ENCODE measurements around the gene CCL7.

CCL7 gene

GRCh38 chr17:34312080-34312479, 42.1 kb downstream of the CCL7 start:
- TF ChIP-seq PAX5 (IDR thresholded peaks at IDR 0.05; ENCODE audit: insufficient read depth, low read length, severe bottlenecking): no peak
- TF ChIP-seq TAF1 (IDR thresholded peaks at IDR 0.05; ENCODE audit: low read depth, low read length): no peak
- no peak for TF ChIP-seq SPI1 (IDR thresholded peaks at IDR 0.05; ENCODE audit: low read depth, low read length)
- TF ChIP-seq POLR2AphosphoS5 (IDR thresholded peaks at IDR 0.05; ENCODE audit: low read depth, low read length): no peak
- TF ChIP-seq POU2F2 (IDR thresholded peaks at IDR 0.05; ENCODE audit: low read depth, low read length): no peak
- TF ChIP-seq POLR2A (IDR thresholded peaks at IDR 0.05; ENCODE audit: low read depth, low read length): no peak
- FAIRE-seq: no peak
- DNase-seq (ENCODE audit: insufficient read length, low spot score): no peak

GRCh38 chr17:34313164-34313563, 43.1 kb downstream of the CCL7 start:
- TF ChIP-seq POU2F2 (IDR thresholded peaks at IDR 0.05; ENCODE audit: low read depth, low read length) (no peak), POLR2AphosphoS5 (IDR thresholded peaks at IDR 0.05; ENCODE audit: low read depth, low read length) (no peak), TAF1 (IDR thresholded peaks at IDR 0.05; ENCODE audit: low read depth, low read length) (no peak)
- FAIRE-seq: no peak
- no peak for DNase-seq (ENCODE audit: insufficient read length, low spot score)

GRCh38 chr17:34314279-34314678, 44.3 kb downstream of the CCL7 start:
- TF ChIP-seq POU2F2 (IDR thresholded peaks at IDR 0.05; ENCODE audit: low read depth, low read length): no peak
- TF ChIP-seq PAX5 (IDR thresholded peaks at IDR 0.05; ENCODE audit: insufficient read depth, low read length, severe bottlenecking): no peak
- no peak for TF ChIP-seq TAF1 (IDR thresholded peaks at IDR 0.05; ENCODE audit: low read depth, low read length)
- TF ChIP-seq POLR2A (IDR thresholded peaks at IDR 0.05; ENCODE audit: low read depth, low read length): no peak
- DNase-seq (ENCODE audit: insufficient read length, low spot score) (no peak), FAIRE-seq (no peak)

GRCh38 chr17:34318474-34318873, 48.5 kb downstream of the CCL7 start:
- TF ChIP-seq SPI1 (IDR thresholded peaks at IDR 0.05; ENCODE audit: low read depth, low read length) (no peak), POU2F2 (IDR thresholded peaks at IDR 0.05; ENCODE audit: low read depth, low read length) (no peak), POLR2AphosphoS5 (IDR thresholded peaks at IDR 0.05; ENCODE audit: low read depth, low read length) (no peak), POLR2A (IDR thresholded peaks at IDR 0.05; ENCODE audit: low read depth, low read length) (no peak), PAX5 (IDR thresholded peaks at IDR 0.05; ENCODE audit: insufficient read depth, low read length, severe bottlenecking) (no peak), TAF1 (IDR thresholded peaks at IDR 0.05; ENCODE audit: low read depth, low read length) (no peak)
- FAIRE-seq (no peak), DNase-seq (ENCODE audit: insufficient read length, low spot score) (no peak)

GRCh38 chr17:34319039-34319483, 49.0 kb downstream of the CCL7 start, which contains the start of gene CCL8:
Gene CCL8 (plus strand): TSS chr17:34319435. CDS start chr17:34319502, 67 bp downstream.
- TF ChIP-seq TAF1 (IDR thresholded peaks at IDR 0.05; ENCODE audit: low read depth, low read length) (no peak), POU2F2 (IDR thresholded peaks at IDR 0.05; ENCODE audit: low read depth, low read length) (no peak), PAX5 (IDR thresholded peaks at IDR 0.05; ENCODE audit: insufficient read depth, low read length, severe bottlenecking) (no peak), POLR2AphosphoS5 (IDR thresholded peaks at IDR 0.05; ENCODE audit: low read depth, low read length) (no peak), SPI1 (IDR thresholded peaks at IDR 0.05; ENCODE audit: low read depth, low read length) (no peak), POLR2A (IDR thresholded peaks at IDR 0.05; ENCODE audit: low read depth, low read length) (no peak)
- DNase-seq (ENCODE audit: insufficient read length, low spot score) (no peak), FAIRE-seq (no peak)

Data from GM12891 (cell line).